Activated CD8-positive, alpha-beta memory T cell treated with anti-CD3 and anti-CD28 coated beads, Interleukin-2, amount 50 U/mL, for 1 hour (primary cell): Measurements from ENCODE around the gene LDLRAD2.
"Not testable (repeated sequence)": the region's sequence is repeated elsewhere in the genome, so short reads cannot be mapped to it uniquely, and the experiment has no call there.

Experiments used
- DNase-seq: peaks from one replicate; pipeline ENCODE4 v3.0.0-alpha.2; 2020; ENCODE audit errors: extremely low read depth

Gene LDLRAD2

DNA sequence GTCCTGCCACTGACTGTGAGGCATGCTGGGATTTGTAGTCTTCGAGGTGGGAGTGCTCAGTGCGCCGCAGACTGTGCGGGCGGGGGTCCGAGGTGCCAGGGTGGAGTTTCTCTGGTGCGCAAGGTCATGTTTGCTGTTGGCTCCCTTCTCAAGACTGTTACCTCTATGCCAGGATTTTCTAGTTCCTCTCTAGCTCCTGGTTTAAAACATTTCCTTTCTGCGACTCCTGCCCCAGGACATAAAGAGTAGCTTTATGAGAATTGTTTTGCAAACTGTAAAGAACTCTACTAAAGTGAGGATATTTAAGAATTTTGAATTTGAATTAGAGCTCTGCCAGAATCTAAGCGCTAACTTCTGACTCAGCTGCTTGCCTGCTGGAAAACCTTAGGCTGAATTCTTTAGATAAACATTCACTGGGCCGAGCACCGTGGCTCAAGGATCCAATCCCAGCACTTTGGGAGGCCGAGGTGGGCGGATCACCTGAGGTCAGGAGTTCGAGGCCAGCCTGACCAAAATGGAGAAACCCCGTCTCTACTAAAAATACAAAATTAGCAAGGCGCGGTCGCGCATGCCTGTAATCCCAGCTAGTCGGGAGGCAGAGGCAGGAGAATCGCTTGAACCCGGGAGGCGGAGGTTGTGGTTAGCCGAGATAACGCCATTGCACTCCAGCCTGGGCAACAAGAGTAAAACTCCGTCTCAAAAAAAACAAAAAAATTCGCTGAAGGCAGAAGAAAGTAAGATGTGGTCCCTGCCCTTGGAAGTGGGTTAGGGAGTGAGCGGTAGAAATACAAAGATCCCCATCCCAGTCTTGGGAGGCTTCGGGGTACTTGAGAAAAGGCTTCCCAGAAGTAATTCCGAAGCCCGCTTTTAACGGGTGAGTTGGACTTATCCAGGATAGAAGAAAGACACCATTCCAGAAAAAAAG lies 28.1 kb upstream of the LDLRAD2 start:
- no peak for DNase-seq

DNA sequence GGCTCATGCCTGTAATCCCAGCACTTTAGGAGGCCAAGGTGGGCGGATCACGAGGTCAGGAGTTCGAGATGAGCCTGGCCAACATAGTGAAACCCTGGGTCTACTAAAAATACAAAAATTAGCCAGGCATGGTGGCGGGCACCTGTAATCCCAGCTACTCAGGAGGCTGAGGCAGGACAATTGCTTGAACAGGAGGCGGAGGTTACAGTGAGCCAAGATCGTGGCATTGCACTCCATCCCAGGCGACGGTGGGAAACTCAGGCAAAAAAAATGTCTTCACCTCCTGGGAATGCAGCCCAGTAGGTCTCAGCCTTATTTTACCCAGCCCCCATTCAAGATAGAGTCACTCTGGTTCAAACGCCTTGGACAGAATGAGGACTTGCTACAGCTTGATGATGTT lies 26.3 kb upstream of the LDLRAD2 start:
- DNase-seq, result not testable (repeated sequence)

DNA sequence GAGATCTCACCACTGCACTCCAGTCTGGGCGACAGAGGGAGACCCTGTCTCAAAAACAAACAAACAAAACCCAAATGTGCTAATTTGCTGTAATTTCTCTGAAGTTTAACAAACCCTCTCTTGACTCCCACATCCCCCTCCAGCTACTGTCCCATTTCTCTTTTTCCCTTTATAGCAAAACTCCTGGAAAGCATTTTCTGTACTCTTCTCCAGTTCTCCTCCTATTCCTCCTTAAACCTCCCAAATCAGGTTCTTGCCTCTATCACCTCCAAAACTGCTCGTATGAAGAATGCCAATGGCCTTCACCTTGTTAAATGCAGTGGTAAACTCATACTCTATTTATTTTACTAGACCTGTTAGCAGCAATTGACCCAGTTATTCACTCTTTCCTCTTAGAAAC lies 25.4 kb upstream of the LDLRAD2 start:
- no peak for DNase-seq

DNA sequence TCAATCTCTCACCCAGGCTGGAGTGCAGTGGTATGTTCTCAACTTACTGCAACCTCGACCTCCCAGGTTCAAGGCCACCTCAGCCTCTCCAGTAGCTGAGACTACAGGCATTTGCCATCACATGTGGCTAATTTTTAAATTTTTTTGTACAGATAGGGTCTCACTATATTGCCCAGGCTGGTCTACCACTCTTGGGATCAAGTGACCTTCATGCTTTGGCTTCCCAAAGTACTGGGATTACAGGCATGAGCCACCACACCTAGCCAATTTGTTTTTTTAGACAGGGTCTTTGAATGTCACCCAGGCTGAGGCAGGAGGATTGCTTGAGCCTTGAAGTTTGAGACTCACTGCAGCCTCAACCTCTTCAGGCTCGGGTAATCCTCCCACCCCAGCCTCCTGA lies 19.0 kb upstream of the LDLRAD2 start:
- no peak for DNase-seq

DNA sequence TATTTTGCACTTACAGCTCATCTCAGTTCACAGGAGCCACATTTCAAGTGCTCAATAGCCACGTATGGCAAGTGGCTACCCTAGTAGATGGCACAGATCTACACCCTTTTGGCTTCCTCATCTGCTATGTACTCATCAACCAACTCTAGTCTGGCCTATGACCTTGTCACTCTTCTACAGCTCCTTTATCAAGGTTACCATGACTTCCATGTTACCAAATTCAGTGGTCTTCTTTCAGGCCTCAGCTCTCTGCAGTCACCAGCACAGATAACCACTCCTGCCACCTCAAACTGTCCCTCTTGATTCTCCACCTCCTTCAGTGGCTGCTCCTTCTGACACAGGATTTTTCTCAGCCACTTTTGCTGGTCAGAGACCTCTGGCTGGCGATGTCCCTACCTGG lies 17.4 kb upstream of the LDLRAD2 start:
- no peak for DNase-seq

DNA sequence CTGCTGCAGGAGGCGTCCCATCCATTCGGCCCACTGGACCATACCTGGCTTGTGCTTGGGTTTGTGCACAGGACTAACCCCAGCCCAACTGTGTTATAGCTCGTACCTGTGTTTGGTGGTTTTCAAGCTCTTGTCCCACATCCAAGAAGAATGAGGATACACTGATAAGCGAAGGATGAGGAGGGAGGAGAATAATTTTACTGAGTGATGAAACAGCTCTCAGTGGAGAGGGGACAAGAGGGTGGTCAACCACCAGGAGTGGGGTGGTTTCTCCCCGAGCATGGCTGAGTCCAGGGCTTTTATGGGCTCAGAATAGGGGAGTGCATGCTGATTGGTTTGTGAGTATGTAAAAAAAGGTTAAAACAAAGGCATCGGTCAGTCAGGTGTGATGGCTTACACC lies 17.0 kb upstream of the LDLRAD2 start:
- DNase-seq, result no peak

DNA sequence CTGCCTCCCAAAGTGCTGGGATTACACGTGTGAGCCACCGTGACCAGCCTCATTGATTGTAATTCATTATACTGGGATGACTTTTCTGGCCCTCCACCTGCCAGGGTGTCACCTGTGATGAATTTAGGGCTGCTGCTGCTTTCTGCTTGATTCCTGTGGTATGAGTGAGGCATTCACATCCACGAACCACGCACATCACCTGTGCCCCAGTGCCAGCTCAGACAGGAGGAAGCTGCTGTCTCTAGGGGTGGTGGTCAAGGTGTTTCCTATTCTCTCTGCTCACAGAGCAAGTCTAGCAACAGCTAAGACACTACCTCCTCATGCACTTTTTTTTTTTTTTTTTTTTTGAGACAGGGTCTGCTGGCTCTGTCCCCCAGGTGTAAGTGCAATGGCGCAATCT lies 12.3 kb upstream of the LDLRAD2 start:
- DNase-seq, result no peak

DNA sequence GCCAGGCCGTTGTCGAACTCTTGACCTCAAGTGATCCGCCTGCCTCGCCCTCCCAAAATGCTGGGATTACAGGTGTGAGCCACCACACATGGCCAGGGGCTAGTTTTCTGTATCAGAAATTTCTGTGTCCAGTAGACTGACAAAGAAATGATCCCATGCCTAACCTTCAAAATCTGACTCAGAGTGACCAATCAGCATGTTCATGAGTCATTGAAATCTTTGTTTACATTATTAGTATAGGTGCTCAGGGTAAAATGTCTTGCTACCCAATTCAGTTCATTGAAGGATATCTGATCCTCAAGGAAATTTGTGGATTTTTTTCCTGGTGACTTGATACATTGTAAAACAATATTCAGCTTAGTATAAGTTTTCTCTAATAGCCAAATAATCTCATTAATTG lies 11.0 kb upstream of the LDLRAD2 start:
- no peak for DNase-seq

DNA sequence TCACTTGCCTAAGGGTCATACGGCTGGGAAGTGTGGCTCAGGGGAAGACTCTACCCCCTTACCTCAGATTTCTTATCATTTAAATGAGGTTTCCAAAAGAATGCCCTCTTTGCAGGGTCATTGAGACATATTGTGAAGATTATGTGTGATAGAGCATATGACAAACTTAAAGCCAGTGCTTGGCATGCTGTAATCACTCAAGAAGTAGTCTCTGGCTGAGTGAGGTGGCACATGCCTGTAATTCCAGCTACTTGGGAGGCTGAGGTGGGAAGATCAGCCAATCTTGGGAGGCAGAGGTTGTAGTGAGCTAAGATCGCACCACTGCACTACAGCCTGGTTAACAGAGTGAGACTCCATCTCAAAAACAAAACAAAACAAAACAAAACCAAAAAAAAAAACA lies 7.5 kb upstream of the LDLRAD2 start:
- no peak for DNase-seq

DNA sequence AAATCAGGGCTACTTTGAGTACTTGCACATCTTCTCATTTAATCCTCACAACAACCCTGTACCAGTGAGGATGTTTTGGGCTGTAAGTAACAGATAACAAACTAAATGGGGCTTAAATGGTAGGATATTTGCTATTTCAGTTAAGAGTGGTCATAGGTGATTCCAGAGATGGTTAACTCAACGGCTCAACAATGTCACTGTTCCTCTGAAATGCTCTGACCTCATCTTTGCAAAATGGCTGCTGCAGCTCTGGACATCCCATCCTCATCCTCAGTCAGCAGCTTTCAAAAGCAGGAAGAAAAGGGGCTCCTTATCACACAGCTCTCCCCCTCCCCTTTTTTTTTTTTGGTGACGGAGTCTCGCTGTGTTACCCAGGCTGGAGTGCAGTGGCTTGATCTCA lies 1.5 kb downstream of the LDLRAD2 start:
- no peak for DNase-seq

DNA sequence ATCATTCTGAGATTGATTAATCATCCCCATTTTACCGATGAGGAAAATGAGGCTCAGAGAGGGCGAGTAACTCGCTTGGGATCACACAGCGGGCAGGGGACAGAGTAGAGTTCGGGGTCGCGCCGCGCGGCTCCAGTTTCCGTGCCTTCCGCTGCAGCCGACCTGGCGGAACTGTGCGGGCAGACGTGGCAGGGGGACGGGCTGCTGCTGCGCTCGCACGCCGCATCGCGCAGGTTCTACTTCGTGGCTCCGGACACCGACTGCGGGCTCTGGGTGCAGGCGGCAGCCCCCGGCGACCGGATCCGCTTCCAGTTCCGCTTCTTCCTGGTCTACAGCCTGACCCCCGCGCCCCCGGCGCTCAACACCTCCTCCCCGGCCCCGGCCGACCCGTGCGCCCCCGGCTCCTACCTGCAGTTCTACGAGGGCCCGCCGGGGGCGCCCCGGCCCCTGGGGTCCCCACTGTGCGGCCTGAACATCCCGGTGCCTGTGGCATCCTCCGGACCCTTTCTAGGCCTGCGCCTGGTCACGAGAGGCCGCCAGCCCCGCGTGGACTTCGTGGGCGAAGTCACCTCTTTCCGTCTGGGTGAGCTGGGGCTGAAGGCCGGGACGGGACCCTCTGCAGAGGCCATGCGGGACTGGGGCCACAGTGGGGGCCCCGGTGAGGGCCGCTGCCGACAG lies 2.3 kb downstream of the LDLRAD2 start:
- DNase-seq, result no peak

DNA sequence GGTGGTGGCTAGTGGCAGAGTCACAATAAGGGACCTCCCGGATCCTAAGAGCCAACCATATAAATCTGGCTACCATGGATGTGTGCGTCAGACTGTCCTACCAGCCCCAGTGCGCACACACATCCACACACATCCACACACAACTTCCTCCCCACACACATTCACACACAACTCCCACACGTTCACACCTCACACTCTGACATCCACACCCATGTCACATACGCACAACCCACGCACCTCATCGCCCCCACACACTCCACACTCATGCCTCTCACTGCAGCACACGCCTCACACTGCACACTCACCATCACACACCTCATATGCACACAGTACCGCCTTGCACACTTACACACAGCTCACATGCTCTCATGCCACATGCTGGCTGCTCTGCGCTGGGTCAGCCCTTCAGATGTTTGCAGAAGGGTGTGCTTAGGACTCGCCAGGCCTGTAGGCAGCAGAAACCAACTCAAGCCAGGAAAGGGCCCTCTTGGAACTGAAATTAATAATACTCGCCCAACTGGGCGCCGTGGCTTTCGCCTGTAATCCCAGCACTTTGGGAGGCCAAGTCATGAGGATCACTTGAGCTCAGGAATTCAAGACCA lies 3.0 kb downstream of the LDLRAD2 start:
- no peak for DNase-seq

DNA sequence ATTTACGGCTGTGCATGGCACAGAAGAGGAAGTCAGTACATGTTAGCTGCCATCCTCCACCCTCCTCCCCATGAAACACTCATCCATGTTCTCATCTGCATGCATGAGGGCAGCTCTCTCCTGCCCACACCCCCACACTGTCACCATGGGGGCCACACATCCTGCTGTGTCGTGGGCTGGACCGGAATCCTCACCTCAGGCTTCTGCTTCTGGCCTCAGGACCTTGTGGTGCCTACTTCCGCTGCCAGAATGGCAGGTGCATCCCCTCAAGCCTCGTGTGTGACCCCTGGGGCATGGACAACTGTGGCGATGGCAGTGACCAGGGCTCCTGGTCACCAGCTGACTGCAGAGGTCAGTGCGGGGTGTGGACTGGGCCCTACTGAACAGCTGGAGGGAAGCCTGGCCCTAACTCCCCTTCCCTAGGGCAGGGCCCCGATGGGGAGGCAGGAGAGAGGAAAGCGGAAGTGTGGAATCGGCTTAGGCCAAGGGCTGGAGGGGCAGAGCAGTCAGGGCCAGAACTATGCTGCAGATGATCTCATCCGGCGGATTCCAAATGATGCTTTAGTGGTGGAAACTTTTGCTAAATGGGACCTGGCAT lies 3.8 kb downstream of the LDLRAD2 start:
- DNase-seq, result no peak

DNA sequence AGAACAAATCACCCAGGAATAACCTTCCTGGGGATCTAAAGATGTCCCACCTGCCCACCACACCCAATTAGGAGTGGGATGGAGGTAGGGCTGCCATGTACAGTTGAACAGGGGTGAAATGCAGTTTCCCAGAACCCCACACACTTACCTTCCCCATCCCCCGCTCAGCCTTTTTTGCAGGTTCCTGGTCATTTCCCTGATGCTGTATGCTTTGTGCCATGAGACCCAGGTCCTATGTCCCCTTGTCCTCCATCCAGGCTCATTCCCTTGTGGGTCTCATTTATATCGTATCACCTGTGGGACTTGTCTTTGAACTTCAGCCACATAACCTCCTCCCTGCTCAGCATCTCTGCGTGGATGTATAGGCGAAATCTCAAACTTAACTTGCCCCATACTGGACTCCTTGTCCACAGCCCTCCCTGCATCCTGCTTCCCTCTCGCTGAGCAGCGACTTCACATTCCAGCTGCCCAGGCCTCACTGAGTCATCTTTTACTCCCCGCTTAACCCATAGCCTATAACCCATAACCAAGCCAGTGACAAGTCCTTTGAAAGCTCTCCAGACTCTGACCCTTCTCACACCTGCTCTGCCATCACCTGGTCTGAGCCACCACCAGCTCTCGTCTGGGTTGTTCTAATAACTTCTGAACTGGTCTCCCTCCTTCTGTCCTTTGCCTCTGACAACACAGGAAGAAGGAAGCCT lies 4.7 kb downstream of the LDLRAD2 start:
- no peak for DNase-seq

DNA sequence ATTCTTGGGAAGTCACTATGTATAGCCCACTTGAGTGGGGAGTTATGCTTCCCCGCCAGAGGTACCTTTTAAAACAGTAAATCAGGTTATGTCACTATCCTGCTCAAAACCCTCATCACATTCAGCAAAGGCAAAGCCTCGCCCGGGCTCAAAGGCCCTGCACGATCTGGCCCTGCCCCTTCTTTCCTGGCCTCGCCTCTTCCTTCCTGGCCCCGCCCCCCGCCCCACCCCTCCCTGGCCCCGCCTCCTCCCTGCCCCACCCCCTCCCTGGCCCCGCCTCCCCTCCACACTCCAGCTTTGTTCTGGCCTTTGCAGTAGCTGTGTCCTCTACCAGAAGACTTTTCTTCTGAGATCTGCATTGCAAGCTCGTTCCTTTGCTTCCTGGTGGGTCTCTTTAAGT lies 6.6 kb downstream of the LDLRAD2 start:
- DNase-seq, result no peak

DNA sequence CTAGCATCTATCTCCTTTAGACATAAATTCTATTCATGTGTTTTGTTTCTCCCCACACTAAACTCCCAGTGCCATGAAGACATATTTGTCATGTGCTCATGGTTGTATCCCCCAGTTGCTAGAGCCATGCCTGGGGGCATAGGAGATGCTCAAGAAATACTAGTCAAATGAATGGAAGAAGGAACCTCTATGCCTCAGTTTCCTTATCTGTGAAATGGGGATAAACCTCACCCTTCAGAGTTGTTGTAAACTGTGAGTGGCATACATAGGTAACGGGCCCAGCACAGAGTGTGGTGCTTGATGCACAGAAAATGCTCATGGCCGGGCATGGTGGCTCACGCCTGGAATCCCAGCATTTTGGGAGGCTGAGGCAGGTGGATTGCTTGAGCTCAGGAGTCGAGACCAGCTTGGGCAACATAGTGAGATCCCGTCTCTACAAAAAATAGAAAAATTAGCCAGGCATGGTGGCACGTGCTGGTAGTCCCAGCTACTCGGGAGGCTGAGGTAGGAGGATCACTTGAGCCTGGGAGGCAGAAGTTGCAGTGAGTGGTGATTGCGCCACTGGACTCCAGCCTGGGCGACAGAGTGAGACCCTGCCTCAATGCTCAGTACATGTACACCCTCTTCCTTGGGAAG lies 8.7 kb downstream of the LDLRAD2 start:
- no peak for DNase-seq

DNA sequence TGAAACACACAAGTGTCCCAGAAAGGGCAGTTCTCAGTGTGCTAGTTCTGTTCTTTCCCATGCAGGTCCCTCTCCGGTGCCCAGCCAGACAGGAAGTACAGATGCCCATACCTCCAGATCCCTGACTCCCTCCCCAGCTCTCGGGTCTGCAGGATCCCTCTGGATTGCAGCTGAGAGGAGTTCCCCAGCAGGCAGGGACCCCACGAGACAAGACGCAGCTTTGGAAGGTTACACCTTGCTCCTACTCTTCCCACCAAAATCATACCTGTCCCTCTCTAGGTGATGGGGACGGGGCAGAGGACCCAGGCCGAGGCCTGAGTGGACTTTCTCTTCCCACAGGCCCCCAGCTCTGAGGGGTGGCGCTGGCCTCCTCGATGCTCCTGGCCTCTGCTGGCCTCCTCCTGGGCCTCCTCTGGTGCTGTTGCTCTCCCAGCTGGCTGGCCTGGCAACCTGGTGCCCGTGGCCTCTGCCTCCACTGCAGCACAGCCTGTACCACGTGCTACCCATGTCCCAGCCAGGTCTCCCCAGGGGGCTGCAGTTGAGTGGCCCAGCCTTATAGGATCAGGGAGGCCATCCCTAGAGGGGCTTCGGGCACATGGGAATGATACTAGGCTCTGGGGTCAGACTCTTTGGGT lies 9.4 kb downstream of the LDLRAD2 start:
- DNase-seq, result no peak

DNA sequence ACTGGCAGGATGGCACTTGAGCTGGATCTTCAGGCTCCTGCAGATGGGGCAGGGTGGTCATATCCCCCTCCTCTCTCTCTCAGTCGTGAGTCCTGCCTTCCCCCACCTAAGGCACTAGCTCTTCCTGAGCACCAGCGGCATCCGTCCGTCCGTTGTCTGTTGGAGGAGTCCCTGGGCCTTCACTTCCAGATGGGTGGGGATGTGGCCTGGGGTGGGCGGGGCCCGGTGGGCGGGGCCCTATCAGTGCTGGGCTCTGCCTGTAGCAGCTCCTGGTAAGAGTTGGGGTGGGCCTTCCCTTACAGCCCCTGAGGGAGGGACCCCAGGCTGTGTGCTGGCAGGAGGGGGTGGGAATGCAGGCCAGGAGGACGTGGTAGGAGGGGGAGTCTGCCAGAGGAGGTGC lies 10.3 kb downstream of the LDLRAD2 start:
- no peak for DNase-seq

DNA sequence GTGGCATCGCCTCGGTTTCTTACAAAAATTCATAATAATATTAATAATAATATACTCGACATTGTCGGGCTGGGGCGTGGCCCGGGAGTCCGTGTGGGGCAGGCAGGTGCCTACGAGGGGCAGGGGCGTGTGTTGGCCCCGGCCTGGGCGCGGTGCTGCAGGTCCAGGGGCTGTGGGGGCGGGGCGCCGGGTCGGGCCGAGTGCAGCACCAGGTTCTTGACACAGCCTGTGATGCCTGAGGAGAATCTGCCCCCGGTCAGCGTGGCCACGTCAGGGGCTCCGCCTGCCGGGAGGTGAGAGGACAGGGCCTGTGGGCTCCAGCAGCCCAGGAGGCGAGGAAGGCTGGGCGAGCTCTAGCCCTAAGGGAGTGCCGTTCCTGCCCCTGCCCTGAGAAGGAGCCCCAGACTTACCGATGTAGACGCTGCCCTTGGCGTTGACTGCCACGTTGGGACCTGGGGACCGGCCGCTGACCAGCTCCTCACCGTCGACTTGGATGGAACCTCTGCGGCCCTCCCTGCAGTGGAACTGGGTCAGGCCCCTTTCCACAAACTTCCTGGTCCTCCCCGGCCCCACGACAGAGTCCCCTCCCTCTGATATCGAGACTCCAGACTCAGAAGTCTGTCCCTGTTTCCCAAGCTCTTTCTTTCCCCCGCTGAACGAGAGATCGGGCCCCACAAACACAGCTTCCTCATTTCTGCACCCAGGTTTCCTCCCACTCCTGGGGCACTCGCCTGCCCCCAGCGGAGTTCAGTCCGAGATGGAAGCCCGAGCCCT lies 11.3 kb downstream of the LDLRAD2 start:
- no peak for DNase-seq
